Endothelial cell of hepatic sinusoid (primary cell): ENCODE measurements around the gene SMIM29.
"Not testable (repeated sequence)": the region's sequence is repeated elsewhere in the genome, so short reads cannot be mapped to it uniquely, and the experiment has no call there.

ENCODE experiments used
- in situ Hi-C: cut with HindIII; loops from 2 replicates; pipeline ENCODE4 v1.10.0; 2017; ENCODE audit warnings: low sequenced_read_pairs

SMIM29 gene

GRCh38 chr6:34248727-34249468, at the start of gene SMIM29:
Gene SMIM29, minus strand, starts transcription at chr6:34249006. Its CDS starts 1,215 bp downstream, at chr6:34247791.
- in situ Hi-C loops: no loop called here

- in situ Hi-C loops: no loop called here
Observed at GRCh38 chr6:34295721-34296120, 46.9 kb upstream of the SMIM29 start.

DNA sequence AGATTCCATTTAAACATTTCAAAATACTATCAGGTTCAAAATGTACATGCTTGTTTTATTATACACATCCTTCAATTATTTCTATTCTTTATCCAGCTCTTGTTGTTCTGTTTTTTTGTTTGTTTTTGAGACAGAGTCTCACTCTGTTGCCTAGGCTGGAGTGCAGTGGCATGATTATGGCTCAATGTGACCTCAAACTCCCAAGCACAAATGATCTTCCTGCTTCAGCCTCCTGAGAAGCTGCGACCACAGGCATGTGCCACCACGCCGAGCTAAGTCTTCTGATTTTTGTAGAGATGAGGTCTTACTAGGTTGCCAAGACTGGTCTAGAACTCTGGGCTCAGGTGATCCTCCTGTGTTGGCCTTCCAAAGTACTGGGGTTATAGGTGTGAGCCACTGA, 44.1 kb upstream of the SMIM29 start:
- in situ Hi-C loops: no loop called here

DNA sequence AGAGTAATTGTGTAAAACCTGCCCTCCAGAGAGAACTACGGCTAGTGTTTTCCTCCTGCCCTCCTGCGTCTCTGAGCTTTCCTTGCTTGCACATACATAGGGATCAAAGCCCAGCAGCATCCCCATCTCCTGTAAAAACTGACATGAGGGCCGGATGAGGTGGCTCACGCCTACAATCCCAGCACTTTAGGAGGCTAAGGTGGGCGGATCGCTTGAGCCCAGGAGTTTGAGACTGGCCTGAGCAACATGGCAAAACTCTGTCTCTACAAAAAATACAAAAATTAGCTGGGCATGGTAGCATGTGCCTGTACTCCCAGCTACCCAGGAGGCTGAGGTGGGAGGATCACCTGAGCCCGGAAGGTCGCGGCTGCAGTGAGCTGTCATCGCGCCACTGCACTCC, 40.3 kb upstream of the SMIM29 start:
- in situ Hi-C loops: no loop called here

GRCh38 chr6:34288581-34288980, 39.8 kb upstream of the SMIM29 start:
- in situ Hi-C loops: no loop called here

- in situ Hi-C loops: no loop called here
Observed at GRCh38 chr6:34285448-34286164, 36.8 kb upstream of the SMIM29 start.

- in situ Hi-C loops: no loop called here
Observed at GRCh38 chr6:34284563-34285447, 36.0 kb upstream of the SMIM29 start.

- in situ Hi-C loops: no loop called here
Observed at GRCh38 chr6:34281702-34282334, 33.0 kb upstream of the SMIM29 start.

GRCh38 chr6:34280216-34280615, 31.4 kb upstream of the SMIM29 start:
- in situ Hi-C loops: no loop called here

DNA sequence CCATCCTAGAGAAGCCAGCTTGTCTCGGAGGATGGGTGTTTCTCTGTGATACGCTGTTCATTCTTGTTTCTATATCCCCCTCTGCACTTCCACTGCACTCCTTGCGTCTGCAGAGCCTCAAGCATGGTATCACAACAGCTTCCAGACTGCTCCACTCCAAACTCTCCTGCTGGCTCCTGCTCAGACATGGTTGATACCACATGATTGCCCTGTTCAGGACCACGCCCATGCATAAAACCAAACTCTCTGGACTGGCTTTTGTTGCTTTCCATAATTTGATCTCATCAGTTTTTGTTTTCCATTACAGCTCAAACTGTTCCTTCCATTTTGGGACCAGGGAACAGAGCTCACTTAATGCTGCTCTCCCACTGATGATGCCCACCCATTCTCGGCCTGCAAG, 30.0 kb upstream of the SMIM29 start:
- in situ Hi-C loops: no loop called here

GRCh38 chr6:34277763-34278112, 28.9 kb upstream of the SMIM29 start:
- in situ Hi-C loops: no loop called here

DNA sequence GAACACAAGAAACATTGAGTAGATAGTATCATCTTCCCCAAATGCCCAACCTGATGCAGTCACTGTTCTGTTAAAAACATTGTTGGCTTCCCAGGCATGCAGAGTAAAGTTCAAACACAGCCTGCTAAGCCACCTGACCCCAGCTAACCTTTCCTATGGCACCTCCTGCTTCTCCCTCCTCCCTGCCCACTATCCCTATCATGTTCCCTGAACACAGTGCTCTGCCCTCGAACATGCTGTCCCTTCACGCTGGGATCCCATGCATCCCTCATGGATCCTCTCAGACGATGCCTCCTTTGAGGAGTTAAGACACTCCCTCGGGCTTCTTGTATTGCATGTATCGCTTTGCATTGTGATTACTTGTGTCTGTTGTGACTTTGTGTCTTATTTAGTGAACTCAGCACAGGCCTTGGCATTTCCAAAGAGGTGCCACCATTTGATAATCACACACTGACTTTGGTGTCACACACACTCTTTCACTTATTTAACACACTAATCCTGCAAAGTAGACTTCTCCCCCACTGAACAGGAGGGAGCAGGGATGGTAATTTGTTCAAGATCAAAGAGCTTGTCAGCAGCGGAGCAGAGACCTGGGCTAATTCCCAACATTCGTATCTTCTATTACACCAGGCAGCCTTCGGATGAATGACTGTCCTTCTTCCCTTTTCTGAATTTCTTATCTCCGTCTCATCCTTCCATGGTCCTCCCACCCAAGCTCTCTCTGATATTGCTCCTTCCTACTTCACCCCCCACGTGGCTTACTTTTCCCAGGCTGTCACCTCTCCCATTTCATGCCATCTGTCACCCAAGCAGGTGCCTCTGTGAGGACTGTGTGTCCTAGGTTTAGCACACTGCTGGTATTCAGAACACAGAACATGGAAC, 28.3 kb upstream of the SMIM29 start:
- in situ Hi-C loops: no loop called here

DNA sequence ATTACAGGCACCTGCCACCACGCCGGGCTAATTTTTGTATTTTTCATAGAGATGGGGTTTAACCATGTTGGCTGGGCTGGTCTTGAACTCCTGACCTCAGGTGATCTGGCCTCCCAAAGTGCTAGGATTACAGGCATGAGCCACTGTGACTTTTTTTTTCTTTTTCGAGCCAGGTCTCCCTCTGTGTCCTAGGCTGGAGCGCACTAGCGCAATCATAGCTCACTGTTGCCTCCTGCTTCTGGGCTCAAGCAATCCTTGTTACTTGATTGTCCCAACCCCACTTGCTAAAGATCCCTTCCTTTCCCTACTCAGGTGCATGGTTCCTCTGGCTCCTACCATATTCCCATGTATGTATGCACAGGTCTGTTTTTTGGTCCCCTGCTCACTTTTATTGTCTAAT, 27.4 kb upstream of the SMIM29 start:
- in situ Hi-C loops: no loop called here

DNA sequence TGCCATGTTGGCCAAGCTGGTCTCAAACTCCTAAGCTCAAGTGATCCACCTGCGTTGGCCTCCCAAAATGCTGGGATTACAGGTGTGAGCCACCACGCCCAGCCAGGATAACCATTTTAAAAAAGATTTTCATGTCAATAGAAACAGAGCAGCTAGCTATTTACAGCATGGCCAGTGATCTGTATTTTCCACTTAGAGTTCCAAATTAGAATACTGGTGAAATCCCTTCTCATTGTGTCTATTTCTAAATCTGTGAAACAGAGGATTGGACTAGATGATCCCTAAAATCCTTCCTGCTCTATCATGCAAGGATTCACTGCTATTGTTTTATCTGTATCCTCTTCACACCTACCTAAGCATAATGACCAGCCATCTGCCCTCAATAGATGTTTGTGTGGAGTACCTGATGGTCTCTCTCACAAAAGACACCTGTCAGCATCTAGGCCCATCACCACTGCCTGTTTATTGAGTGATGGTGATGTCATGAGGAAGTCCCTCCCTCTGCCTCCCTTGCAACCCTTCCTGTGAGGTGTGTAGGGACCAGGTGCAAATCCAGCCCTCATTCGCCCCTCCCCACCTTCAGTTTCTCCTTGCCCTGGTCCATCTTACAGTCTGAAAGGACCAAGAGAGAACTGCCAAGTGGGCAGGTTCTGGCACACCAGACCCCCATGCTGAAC, 26.5 kb upstream of the SMIM29 start:
- in situ Hi-C loops: no loop called here

DNA sequence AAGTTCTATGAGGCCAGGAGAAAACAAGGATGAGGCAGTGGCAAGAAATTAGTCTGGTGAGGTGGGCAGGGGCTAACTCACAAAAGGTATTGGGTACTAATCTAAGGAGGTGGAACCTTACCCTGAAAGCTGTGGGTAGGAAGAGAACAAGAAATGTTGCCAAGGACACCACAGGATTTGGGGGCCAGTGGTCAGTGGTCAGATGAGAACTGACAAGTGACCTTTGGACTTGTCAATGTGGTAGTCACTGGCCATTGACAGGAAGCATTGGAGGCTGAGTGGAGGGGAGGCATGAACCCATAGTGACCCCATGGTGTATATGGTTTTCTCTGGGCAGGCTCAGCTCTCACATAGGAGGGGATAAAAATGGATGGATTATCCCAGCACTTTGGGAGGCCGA, 25.3 kb upstream of the SMIM29 start:
- in situ Hi-C loops: no loop called here

DNA sequence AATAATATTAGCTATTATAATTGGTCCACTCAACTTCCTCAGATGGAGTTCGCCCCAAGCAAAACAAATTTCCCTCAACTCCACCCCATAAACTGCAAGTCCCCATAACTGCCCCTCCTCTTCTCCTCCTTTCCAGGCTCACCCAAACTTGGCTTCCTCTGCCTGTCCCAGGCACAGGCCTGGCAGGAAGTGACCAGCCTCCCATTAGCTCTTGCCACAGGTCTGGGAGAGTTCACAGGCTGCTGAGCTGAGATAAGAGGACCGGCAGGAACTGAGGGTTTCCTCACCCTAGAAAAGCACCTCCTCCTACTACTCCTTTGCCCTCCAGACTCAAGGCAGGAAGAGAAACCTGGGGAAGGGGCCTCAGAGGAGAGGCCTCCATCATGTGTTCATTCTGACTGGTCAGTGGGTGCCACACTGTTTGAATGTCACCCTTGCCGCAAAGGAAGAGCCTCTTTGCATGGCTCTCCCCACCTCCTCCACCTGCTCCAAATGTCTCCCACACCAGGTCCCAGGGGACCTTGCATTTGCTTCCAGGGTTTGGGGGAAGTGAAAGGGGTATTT, 24.5 kb upstream of the SMIM29 start:
- in situ Hi-C loops: no loop called here

DNA sequence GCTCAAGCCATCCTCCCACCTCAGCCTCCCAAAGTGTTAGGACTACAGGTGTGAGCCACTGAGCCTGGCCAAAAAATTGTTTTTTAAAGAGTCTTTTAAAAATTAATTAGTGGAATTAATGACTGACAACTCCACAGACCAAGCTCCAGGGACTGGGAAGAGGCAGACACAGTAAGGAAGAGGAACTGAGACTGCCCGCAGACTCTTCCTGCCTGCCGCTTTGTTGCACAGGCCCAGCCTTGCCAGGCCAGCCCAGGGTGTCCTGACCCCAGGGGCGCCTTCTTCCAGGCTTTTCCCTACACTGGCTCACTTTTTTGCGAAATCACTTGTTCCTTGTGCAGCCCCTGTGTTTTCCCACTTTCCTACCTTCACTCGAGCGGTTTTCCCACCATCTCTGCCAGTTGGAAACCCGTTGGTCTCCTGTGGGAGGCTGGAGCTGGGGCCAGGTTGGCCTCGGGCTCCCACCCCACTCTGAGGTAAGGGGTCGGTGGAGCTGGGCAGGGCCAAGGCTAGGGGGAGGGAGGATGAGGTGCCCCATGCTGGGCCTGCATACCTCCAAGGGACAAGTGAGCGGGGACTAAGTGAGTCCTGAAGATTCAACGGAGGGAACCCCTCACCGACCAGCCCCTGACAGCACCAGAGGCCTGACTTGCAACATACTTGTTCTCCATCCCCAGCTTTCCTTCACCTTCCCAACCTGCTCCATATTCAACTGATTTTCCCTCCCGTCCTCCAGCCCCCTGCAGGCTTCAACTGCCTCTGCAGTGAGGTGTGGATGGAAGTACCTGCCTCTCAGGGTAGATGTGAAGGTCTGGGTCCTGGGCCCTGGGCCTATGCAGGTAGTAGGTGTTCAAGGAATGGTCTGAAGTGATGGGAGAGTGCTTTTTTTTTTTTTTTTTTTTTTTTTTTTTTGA, 23.5 kb upstream of the SMIM29 start:
- in situ Hi-C loops: no loop called here

GRCh38 chr6:34269658-34270341, 21.0 kb upstream of the SMIM29 start:
- in situ Hi-C loops: not testable (repeated sequence)
